Neural progenitor cell (in vitro differentiated cells): Measurements from ENCODE around the gene SEC16B. TPM values are rescaled to one million over a fixed set of nuclear protein-coding genes. Genes with fewer than 3 reads are reported as not detected.
A peak's percentile ranks its signal among the peaks of the same experiment; 100 is the strongest.

Experiments
- DNase-seq: peaks from one replicate; pipeline ENCODE4 v3.0.0-alpha.2; 2016; ENCODE audit warnings: low spot score
- H2AFZ ChIP-seq: fragments of 200-600 bp; sonication (generic); replicated peaks from 2 replicates; pipeline ENCODE4 v1.6.1; 2016; ENCODE audit warnings: antibody characterized with exemption
- H3F3A ChIP-seq: fragments of 200-600 bp; sonication (generic); 2 replicates; pipeline ENCODE4 v1.6.1; 2016; ENCODE audit warnings: antibody characterized with exemption, low read depth
- H3K27ac ChIP-seq: fragments of 200-600 bp; sonication (generic); 2 replicates; pipeline ENCODE4 v1.5.1; 2016; ENCODE audit warnings: mild to moderate bottlenecking
- H3K27me3 ChIP-seq: fragments of 200-600 bp; sonication (generic); 2 replicates; pipeline ENCODE4 v1.6.1; 2016; ENCODE audit warnings: mild to moderate bottlenecking, moderate library complexity
- H3K36me3 ChIP-seq: fragments of 200-600 bp; sonication (generic); 2 replicates; pipeline ENCODE4 v1.5.1; 2016
- H3K4me1 ChIP-seq: fragments of 200-600 bp; sonication (generic); 2 replicates; pipeline ENCODE4 v1.6.1; 2016; ENCODE audit warnings: mixed run types
- H3K4me2 ChIP-seq: fragments of 200-600 bp; sonication (generic); 2 replicates; pipeline ENCODE4 v1.6.1; 2016
- H3K4me3 ChIP-seq: fragments of 200-600 bp; sonication (generic); 2 replicates; pipeline ENCODE4 v1.5.1; 2016
- H3K79me2 ChIP-seq: fragments of 200-600 bp; sonication (generic); 2 replicates; pipeline ENCODE4 v1.6.1; 2016; ENCODE audit warnings: low read depth
- H3K9ac ChIP-seq: fragments of 200-600 bp; sonication (generic); 2 replicates; pipeline ENCODE4 v1.6.1; 2016
- H3K9me3 ChIP-seq: fragments of 200-600 bp; sonication (generic); 2 replicates; pipeline ENCODE4 v1.5.1; 2016; ENCODE audit warnings: low read depth
- H4K20me1 ChIP-seq: fragments of 200-600 bp; sonication (generic); 2 replicates; pipeline ENCODE4 v1.6.1; 2016; ENCODE audit warnings: low read depth
- H3K27ac Mint-ChIP-seq: 3 replicates; pipeline ENCODE4 v1.8.0; 2021; ENCODE audit warnings: mixed read lengths
- H3K27me3 Mint-ChIP-seq: 2 replicates; pipeline ENCODE4 v1.8.0; 2022; ENCODE audit warnings: low read depth, mild to moderate bottlenecking, inconsistent platforms, moderate library complexity, mixed read lengths; ENCODE audit not compliant: insufficient read depth
- H3K36me3 Mint-ChIP-seq: 3 replicates; pipeline ENCODE4 v1.8.0; 2021; ENCODE audit warnings: mixed read lengths
- H3K4me1 Mint-ChIP-seq: 3 replicates; pipeline ENCODE4 v1.8.0; 2021; ENCODE audit warnings: mixed read lengths
- H3K4me3 Mint-ChIP-seq: 3 replicates; pipeline ENCODE4 v1.8.0; 2021; ENCODE audit warnings: mild to moderate bottlenecking, moderate library complexity, mixed read lengths
- H3K9me3 Mint-ChIP-seq: 3 replicates; pipeline ENCODE4 v1.8.0; 2020; ENCODE audit warnings: mixed read lengths
- EZH2 ChIP-seq: fragments of 200-600 bp; sonication (generic); IDR thresholded peaks from 2 replicates; pipeline ENCODE4 v1.6.1; 2017; ENCODE audit warnings: antibody characterized with exemption, mild to moderate bottlenecking, moderate library complexity
- EZH2phosphoT487 ChIP-seq: fragments of 200-600 bp; sonication (generic); IDR thresholded peaks from 2 replicates; pipeline ENCODE4 v1.6.1; 2017; ENCODE audit warnings: antibody characterized with exemption
- total RNA-seq: library from RNA; depleted of rRNA; stranded (reverse); fragments of >200 nt; gene quantifications from 2 replicates; pipeline ENCODE4 v1.2.3, GENCODE V29; 2015; ENCODE audit warnings: low replicate concordance
- TF ChIP-seq, protein P1 (sequence below): fragments of 200-600 bp; sonication (generic); IDR thresholded peaks from 2 replicates; pipeline ENCODE4 v1.5.1; 2017; ENCODE audit warnings: antibody characterized with exemption, mild to moderate bottlenecking

SEC16B gene
- total RNA-seq, 1 donor from 2014 or later: 0.67 TPM

DNA sequence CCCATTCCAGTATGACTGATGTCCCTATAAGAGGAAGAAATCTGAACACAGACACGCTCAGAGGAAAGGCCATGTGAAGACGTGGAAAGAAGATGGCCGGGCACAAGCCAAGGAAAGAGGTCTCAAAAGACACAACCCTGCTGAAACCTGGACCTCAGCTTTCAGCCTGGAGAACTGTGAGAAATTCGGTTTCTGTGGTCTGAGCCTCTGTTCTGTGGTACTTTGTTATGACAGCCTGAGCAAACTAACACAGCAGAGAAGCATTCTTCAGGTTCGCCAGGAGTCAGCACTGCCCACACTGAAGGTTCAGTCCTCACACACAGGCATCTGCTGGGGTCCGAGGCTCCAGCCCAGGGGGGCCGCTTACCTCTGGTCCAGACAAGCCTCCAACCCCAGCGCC is 37.7 kb downstream of the SEC16B start:
- H3K27me3 Mint-ChIP-seq: peaks cover 8% of the 10 kb centered on the region
- DNase-seq: no peak

DNA sequence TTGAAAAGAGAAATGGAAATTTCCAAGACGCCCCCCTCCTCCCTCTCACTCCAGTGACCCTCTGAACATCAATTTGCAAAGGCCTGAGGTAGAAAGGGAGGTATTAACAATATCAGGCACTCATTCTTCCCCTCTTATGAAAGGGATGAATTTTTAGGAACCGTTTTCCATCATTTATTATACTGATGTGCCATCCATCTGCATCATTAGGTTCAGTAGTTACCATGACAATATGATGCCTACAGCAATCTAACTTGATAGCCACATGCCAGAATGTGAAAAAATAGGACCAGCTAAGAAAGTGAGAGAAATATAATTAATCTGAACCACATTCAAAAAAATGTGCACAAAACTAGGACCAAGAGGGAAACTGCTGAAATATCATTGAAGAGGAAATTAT is 40.9 kb downstream of the SEC16B start:
- no peaks in the 10 kb centered on the region for H3K27me3 ChIP-seq
- no peaks in the 10 kb centered on the region for H3K36me3 Mint-ChIP-seq
- H4K20me1 ChIP-seq: no peaks in the 10 kb centered on the region
- DNase-seq: no peak
- H3K9ac ChIP-seq: no peak overlapping the region
- no peak overlapping the region for H3K4me3 ChIP-seq
- no peaks in the 10 kb centered on the region for H3K36me3 ChIP-seq
- H3K4me3 Mint-ChIP-seq: no peak overlapping the region
- H3K9me3 ChIP-seq: no peaks in the 10 kb centered on the region
- no peaks in the 10 kb centered on the region for H3K9me3 Mint-ChIP-seq
- H3F3A ChIP-seq: no peaks in the 10 kb centered on the region
- H3K4me2 ChIP-seq: no peak overlapping the region
- H3K4me1 ChIP-seq: peaks cover 18% of the 10 kb centered on the region
- H3K27ac Mint-ChIP-seq: peak overlapping the region; percentile 79
- peaks cover 8% of the 10 kb centered on the region for H3K27me3 Mint-ChIP-seq
- H3K27ac ChIP-seq: no peak overlapping the region
- H3K79me2 ChIP-seq: no peaks in the 10 kb centered on the region
- H3K4me1 Mint-ChIP-seq: peaks cover 46% of the 10 kb centered on the region
- TF ChIP-seq EZH2 (no peak), EZH2phosphoT487 (no peak)
- TF ChIP-seq, protein P1, sequence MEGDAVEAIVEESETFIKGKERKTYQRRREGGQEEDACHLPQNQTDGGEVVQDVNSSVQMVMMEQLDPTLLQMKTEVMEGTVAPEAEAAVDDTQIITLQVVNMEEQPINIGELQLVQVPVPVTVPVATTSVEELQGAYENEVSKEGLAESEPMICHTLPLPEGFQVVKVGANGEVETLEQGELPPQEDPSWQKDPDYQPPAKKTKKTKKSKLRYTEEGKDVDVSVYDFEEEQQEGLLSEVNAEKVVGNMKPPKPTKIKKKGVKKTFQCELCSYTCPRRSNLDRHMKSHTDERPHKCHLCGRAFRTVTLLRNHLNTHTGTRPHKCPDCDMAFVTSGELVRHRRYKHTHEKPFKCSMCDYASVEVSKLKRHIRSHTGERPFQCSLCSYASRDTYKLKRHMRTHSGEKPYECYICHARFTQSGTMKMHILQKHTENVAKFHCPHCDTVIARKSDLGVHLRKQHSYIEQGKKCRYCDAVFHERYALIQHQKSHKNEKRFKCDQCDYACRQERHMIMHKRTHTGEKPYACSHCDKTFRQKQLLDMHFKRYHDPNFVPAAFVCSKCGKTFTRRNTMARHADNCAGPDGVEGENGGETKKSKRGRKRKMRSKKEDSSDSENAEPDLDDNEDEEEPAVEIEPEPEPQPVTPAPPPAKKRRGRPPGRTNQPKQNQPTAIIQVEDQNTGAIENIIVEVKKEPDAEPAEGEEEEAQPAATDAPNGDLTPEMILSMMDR: no peak
- no peak overlapping the region for H2AFZ ChIP-seq

More for the DNA sequence above, 37.7 kb downstream of the SEC16B start:
- no peaks in the 10 kb centered on the region for H3K36me3 ChIP-seq
- H3K4me1 ChIP-seq: peaks cover 11% of the 10 kb centered on the region
- TF ChIP-seq, protein P1: no peak
- no peak for TF ChIP-seq EZH2phosphoT487
- TF ChIP-seq EZH2: no peak
- no peak overlapping the region for H3K9ac ChIP-seq
- no peaks in the 10 kb centered on the region for H3K79me2 ChIP-seq
- H3K9me3 ChIP-seq: no peaks in the 10 kb centered on the region
- no peak overlapping the region for H3K4me3 ChIP-seq
- no peaks in the 10 kb centered on the region for H4K20me1 ChIP-seq
- no peak overlapping the region for H3K27ac ChIP-seq
- Mint-ChIP-seq H3K36me3 (no peaks in the 10 kb centered on the region), H3K4me1 (peaks cover 36% of the 10 kb centered on the region), H3K9me3 (no peaks in the 10 kb centered on the region), H3K27ac (peak overlapping the region; percentile 3), H3K4me3 (no peak overlapping the region)
- no peak overlapping the region for H3K4me2 ChIP-seq
- no peak overlapping the region for H2AFZ ChIP-seq
- no peaks in the 10 kb centered on the region for H3K27me3 ChIP-seq
- no peaks in the 10 kb centered on the region for H3F3A ChIP-seq

- Mint-ChIP-seq H3K4me3 (peak overlapping the region; percentile 48), H3K27ac (no peak overlapping the region), H3K36me3 (no peaks in the 10 kb centered on the region), H3K9me3 (no peaks in the 10 kb centered on the region), H3K27me3 (peaks cover 4% of the 10 kb centered on the region), H3K4me1 (peaks cover 46% of the 10 kb centered on the region)
- Histone ChIP-seq H3K36me3 (no peaks in the 10 kb centered on the region), H3K9ac (no peak overlapping the region), H3K4me3 (no peak overlapping the region), H3K27me3 (no peaks in the 10 kb centered on the region), H3K79me2 (no peaks in the 10 kb centered on the region), H4K20me1 (no peaks in the 10 kb centered on the region), H3K9me3 (no peaks in the 10 kb centered on the region), H3K4me2 (no peak overlapping the region), H3K27ac (no peak overlapping the region), H2AFZ (no peak overlapping the region), H3K4me1 (peaks cover 18% of the 10 kb centered on the region), H3F3A (no peaks in the 10 kb centered on the region)
- TF ChIP-seq EZH2phosphoT487: no peak
- TF ChIP-seq, protein P1: peak; percentile 51
- TF ChIP-seq EZH2: no peak
- DNase-seq: peak; percentile 54
Measured at GRCh38 chr1:177928194-177928593, 41.7 kb downstream of the SEC16B start.
